Fibroblast of villous mesenchyme (primary cell): Measurements from ENCODE around the gene MEN1. TPM values are rescaled to one million over a fixed set of nuclear protein-coding genes. Genes with fewer than 3 reads are reported as not detected.
A peak's percentile ranks its signal among the peaks of the same experiment; 100 is the strongest.

Experiments used
- DNase-seq: peaks from one replicate; pipeline ENCODE4 v3.0.0-alpha.2; 2010; ENCODE audit warnings: low read depth
- H3K4me3 ChIP-seq: 2 replicates; pipeline ENCODE4 v1.5.1; 2011; ENCODE audit warnings: low read depth, mild to moderate bottlenecking, low read length
- total RNA-seq: library from RNA; depleted of rRNA; stranded (reverse); fragments of >200 nt; gene quantifications from 2 replicates; pipeline ENCODE4 v1.2.3, GENCODE V29; 2012
- TF ChIP-seq, protein P1 (sequence below): IDR thresholded peaks from 2 replicates; pipeline ENCODE4 v1.5.1; 2012; ENCODE audit warnings: low read depth, mild to moderate bottlenecking, low read length; ENCODE audit not compliant: insufficient read depth

MEN1 gene
- total RNA-seq, 1 donor: 17.7 TPM

DNA sequence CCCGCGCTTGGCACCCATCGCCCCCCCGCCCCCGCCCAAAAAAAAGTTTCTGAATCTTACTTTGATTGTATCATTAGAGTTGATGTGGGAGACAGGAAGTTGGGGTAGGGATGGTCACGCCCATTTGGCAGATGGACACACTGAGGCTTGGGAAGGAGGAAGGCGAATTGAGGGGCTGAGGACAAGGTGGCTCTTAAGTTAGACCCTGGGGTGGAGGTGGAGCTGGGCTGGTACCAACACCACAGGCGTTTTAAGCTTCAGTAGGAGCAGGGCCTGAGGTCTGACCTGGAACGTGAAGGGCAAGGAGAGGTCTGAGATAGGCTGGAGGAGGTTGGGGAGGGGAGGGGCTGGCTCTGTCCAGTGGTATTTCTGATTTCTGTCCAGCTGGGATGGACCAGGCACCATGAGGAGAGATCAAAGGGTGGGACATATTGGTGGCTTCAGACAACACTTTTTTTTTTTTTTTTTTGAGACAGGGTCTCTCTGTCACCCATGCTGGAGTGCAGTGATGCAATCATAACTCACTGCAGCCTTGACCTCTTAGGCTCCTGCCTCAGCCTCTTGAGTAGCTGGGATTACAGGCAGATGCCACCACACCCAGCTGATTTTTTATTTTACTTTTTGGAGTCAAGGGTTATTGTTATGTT, 34.9 kb upstream of the MEN1 start:
- TF ChIP-seq, protein P1, sequence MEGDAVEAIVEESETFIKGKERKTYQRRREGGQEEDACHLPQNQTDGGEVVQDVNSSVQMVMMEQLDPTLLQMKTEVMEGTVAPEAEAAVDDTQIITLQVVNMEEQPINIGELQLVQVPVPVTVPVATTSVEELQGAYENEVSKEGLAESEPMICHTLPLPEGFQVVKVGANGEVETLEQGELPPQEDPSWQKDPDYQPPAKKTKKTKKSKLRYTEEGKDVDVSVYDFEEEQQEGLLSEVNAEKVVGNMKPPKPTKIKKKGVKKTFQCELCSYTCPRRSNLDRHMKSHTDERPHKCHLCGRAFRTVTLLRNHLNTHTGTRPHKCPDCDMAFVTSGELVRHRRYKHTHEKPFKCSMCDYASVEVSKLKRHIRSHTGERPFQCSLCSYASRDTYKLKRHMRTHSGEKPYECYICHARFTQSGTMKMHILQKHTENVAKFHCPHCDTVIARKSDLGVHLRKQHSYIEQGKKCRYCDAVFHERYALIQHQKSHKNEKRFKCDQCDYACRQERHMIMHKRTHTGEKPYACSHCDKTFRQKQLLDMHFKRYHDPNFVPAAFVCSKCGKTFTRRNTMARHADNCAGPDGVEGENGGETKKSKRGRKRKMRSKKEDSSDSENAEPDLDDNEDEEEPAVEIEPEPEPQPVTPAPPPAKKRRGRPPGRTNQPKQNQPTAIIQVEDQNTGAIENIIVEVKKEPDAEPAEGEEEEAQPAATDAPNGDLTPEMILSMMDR: no peak
- no peak for DNase-seq
- H3K4me3 ChIP-seq: no peak overlapping the region

DNA sequence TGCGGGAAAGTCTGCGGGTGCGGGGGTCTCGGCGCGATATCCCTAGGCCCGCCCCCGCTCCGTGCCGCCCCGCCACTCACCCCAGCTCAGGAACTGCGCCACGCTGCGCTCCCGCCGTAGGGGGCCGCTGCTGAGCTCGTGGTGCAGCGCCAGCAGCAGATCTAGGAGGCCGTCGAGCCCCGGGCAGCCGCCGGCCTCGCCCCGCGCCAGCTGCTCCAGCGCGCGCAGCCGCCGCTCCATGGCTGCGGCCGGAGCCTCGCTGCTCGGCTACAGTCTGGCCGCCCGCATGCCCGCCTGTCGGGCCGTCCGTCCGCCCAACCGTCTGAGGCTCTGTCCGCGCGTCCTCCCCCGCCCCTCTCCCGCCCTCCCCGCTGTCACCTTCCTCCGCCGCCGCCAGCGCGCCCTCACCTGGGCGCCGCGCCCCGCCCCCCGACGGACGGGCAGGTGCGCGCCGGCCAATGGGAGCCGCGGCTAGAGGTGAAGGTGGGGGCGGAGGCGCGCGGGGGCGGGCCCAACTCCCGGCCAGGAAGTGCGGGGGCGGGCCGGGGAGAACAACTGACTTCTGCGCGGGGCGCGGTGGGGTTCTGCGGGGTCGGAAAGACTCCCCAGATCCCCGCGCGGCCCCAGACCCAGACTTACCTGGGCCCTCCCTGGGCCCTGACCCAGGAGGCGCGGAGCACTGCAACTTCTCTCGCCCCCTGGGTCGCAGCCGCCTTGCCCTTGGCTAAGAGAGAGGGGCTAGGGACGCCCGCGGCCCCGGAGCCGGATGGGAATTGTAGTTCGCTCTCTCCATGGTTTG, 34.2 kb upstream of the MEN1 start, which contains the start of gene CDC42BPG:
TSS of gene CDC42BPG (minus strand) at position 324 of the 799 bp plus-strand sequence. CDS start at position 240, 84 bp downstream.
- DNase-seq: peak; percentile 60
- peak within 1 kb of the TSS; percentile 47 for H3K4me3 ChIP-seq
- TF ChIP-seq, protein P1: peak; percentile 60

DNA sequence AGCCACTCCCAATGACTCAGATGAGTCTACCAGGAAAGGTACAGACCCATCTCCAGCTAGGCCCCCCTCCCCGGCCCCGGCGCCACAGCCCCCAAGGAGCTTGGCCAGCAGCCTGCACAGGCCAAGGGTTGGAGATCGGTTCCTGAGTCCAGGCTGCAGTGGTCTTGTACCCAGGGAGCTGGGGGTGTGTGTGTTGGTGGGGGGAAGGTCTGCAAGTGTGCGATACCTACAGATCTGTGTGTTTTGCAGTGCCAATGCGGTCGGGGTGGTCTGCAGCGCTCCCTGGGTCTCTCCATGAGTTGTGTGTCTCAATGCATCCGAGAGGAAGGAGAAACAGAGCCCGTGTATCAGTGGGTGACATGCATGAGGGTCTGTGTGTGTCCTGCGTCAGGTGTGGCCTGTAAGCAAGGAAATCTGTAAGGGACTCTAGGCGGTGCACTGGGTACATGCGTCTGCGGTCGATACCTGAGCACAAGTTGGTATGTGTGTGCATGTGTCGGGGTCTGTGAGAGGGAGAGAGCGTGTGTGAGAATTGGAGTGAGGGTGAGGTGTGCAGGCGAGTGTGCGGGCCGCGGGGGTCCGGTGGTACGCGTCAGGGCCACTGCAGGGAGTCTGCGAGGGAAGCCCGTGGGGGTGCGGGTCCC, 33.5 kb upstream of the MEN1 start:
- TF ChIP-seq, protein P1: no peak
- DNase-seq: no peak
- peak overlapping the region; percentile 18 for H3K4me3 ChIP-seq

DNA sequence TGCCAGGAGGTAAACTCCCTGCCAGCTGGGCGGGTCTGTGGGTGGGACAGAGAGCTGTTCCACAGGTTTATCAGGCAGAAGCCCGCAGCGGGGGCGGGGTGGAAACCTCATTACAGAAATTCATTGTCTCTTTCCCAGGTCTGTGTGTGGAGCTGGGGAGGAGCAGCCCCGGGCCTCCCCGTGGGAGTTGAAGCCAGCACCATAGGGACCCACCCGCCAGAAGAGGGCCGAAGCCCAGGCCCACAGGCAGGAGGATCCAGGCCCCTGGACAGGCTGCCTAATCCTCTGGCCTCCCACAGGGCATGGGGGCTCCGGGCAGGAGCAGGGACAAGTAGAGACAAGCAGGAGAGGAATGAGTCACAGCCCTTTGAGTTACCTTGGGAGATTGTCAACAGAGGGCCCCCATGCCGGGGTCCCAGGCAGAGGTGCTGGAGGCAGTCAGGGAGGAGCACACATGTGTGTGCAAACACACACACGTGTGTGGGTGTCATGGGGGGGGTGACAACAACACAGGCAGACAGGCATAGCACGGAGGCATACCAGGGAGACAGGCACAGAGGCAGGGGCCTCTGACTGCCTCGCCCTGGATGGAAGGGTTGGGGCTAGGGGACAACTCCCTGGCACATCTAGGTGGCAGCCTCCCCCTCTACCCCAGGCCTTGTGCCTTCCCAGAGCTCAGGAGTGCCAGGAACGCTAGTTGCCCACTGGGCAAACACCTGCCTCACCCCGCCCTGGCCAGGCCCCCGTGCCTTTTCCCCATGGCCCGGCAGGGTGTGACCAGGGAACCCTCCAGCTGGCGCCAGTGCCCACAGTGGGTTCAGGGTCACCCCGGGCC, 32.7 kb upstream of the MEN1 start:
- no peak for DNase-seq
- TF ChIP-seq, protein P1: no peak
- no peak overlapping the region for H3K4me3 ChIP-seq

DNA sequence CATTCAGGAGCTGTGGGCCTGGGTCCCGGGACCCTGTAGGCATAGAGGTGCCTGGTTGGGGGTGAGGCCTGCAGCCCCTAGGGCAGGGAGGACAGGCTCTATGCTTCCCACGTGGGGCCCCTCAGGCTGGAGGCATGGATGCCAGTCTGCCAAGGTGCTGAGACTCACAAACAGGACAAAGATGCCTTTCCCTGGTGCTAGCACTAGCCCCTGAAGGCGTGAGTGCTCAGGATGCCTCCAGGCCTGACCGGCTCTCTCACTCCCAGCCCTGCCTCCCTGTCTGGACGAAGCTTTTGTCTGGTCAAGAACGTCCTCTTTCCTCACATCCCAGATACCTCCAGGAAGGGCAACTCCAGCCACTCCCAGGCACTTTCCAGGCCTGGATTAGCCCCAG, 32.0 kb upstream of the MEN1 start:
- no peak overlapping the region for H3K4me3 ChIP-seq
- TF ChIP-seq, protein P1: no peak
- DNase-seq: no peak
